HG03460 (cell line): ENCODE results near the gene ZBED4.

Source experiments
- ATAC-seq: cut with Tn5 transposase; IDR thresholded peaks from one replicate; pipeline ENCODE4 v1.9.1; 2021; ENCODE audit not compliant: unreplicated experiment

The ZBED4 gene

GRCh38 chr22:49873228-49873940, 19.7 kb downstream of the ZBED4 start:
- no peak for ATAC-seq

- no peak for ATAC-seq
Observed at GRCh38 chr22:49877642-49878041, 24.0 kb downstream of the ZBED4 start.

GRCh38 chr22:49878206-49878605, 24.6 kb downstream of the ZBED4 start:
- no peak for ATAC-seq

- ATAC-seq: no peak
Observed at GRCh38 chr22:49879871-49880270, 26.2 kb downstream of the ZBED4 start.

- no peak for ATAC-seq
Observed at GRCh38 chr22:49880281-49880680, 26.6 kb downstream of the ZBED4 start.

- no peak for ATAC-seq
Observed at GRCh38 chr22:49881856-49882255, 28.2 kb downstream of the ZBED4 start.

- ATAC-seq: no peak
Observed at GRCh38 chr22:49882519-49883293, 29.1 kb downstream of the ZBED4 start.

- ATAC-seq: no peak
Observed at GRCh38 chr22:49883294-49883640, 29.6 kb downstream of the ZBED4 start.

GRCh38 chr22:49884075-49884474, 30.4 kb downstream of the ZBED4 start:
- no peak for ATAC-seq

- ATAC-seq: no peak
Observed at GRCh38 chr22:49884503-49885260, 31.0 kb downstream of the ZBED4 start.

- no peak for ATAC-seq
Observed at GRCh38 chr22:49885281-49885680, 31.6 kb downstream of the ZBED4 start.

GRCh38 chr22:49885881-49886280, 32.2 kb downstream of the ZBED4 start:
- ATAC-seq: no peak

- ATAC-seq: no peak
Observed at GRCh38 chr22:49886346-49887063, 32.9 kb downstream of the ZBED4 start.

- no peak for ATAC-seq
Observed at GRCh38 chr22:49887064-49887451, 33.4 kb downstream of the ZBED4 start.

- no peak for ATAC-seq
Observed at GRCh38 chr22:49887702-49888101, 34.1 kb downstream of the ZBED4 start.

- no peak for ATAC-seq
Observed at GRCh38 chr22:49889071-49889470, 35.4 kb downstream of the ZBED4 start.

GRCh38 chr22:49892226-49892899, 38.7 kb downstream of the ZBED4 start:
- ATAC-seq: no peak

- ATAC-seq: no peak
Observed at GRCh38 chr22:49893025-49893424, 39.4 kb downstream of the ZBED4 start.

- ATAC-seq: no peak
Observed at GRCh38 chr22:49894322-49895054, 40.8 kb downstream of the ZBED4 start.

GRCh38 chr22:49896201-49896600, 42.6 kb downstream of the ZBED4 start:
- ATAC-seq: no peak
